HEK293 (cell line): ENCODE measurements around the gene ZNF653.

Source experiments
- ELK4 ChIP-seq: IDR thresholded peaks from 2 replicates; pipeline ENCODE4 v1.6.1; 2011; ENCODE audit warnings: mild to moderate bottlenecking, low read depth, low read length, borderline replicate concordance
- HOXA7 ChIP-seq: sonication (generic); formaldehyde crosslinking; IDR thresholded peaks from 2 replicates; pipeline ENCODE4 v1.8.1; 2022; ENCODE audit warnings: missing genetic modification reagents, borderline replicate concordance
- IKZF3 ChIP-seq: fragments of 450-650 bp; IDR thresholded peaks from 2 replicates; pipeline ENCODE4 v1.5.0; 2018; ENCODE audit warnings: missing biosample characterization, mild to moderate bottlenecking, missing genetic modification characterization, moderate library complexity
- PRDM2 ChIP-seq: fragments of 450-650 bp; formaldehyde crosslinking; IDR thresholded peaks from 2 replicates; pipeline ENCODE4 v1.5.1; 2016; ENCODE audit warnings: missing biosample characterization, missing genetic modification characterization, borderline replicate concordance
- SP2 ChIP-seq: fragments of 450-650 bp; formaldehyde crosslinking; IDR thresholded peaks from 2 replicates; pipeline ENCODE4 v1.5.1; 2016; ENCODE audit warnings: missing biosample characterization, missing genetic modification characterization
- SP7 ChIP-seq: fragments of 450-650 bp; formaldehyde crosslinking; IDR thresholded peaks from 2 replicates; pipeline ENCODE4 v1.5.1; 2016; ENCODE audit warnings: missing biosample characterization, missing genetic modification characterization
- YY2 ChIP-seq: fragments of 450-650 bp; formaldehyde crosslinking; IDR thresholded peaks from 2 replicates; pipeline ENCODE4 v1.5.1; 2016; ENCODE audit warnings: missing biosample characterization, missing genetic modification characterization
- ZBTB10 ChIP-seq: fragments of 450-650 bp; formaldehyde crosslinking; IDR thresholded peaks from 2 replicates; pipeline ENCODE4 v1.5.1; 2016; ENCODE audit warnings: missing biosample characterization, missing genetic modification characterization
- ZBTB7A ChIP-seq: fragments of 450-650 bp; formaldehyde crosslinking; IDR thresholded peaks from 2 replicates; pipeline ENCODE4 v1.5.1; 2016; ENCODE audit warnings: low read depth, missing biosample characterization, missing genetic modification characterization
- ZEB2 ChIP-seq: fragments of 450-650 bp; formaldehyde crosslinking; IDR thresholded peaks from 2 replicates; pipeline ENCODE4 v1.5.1; 2016; ENCODE audit warnings: missing biosample characterization, missing genetic modification characterization
- ZNF112 ChIP-seq: fragments of 450-650 bp; formaldehyde crosslinking; IDR thresholded peaks from 2 replicates; pipeline ENCODE4 v1.5.0; 2017; ENCODE audit warnings: missing biosample characterization, missing genetic modification characterization
- ZNF140 ChIP-seq: fragments of 450-650 bp; formaldehyde crosslinking; IDR thresholded peaks from 2 replicates; pipeline ENCODE4 v1.5.1; 2016; ENCODE audit warnings: missing biosample characterization, missing genetic modification characterization
- ZNF175 ChIP-seq: fragments of 450-650 bp; formaldehyde crosslinking; IDR thresholded peaks from 2 replicates; pipeline ENCODE4 v1.5.1; 2016; ENCODE audit warnings: missing biosample characterization, missing genetic modification characterization
- ZNF184 ChIP-seq: fragments of 450-650 bp; IDR thresholded peaks from 2 replicates; pipeline ENCODE4 v1.5.1; 2018; ENCODE audit warnings: missing biosample characterization, mild to moderate bottlenecking, missing genetic modification characterization
- ZNF202 ChIP-seq: fragments of 450-650 bp; formaldehyde crosslinking; IDR thresholded peaks from 2 replicates; pipeline ENCODE4 v1.5.1; 2016; ENCODE audit warnings: missing biosample characterization, missing genetic modification characterization, borderline replicate concordance
- ZNF26 ChIP-seq: fragments of 450-650 bp; formaldehyde crosslinking; IDR thresholded peaks from 2 replicates; pipeline ENCODE4 v1.5.1; 2016; ENCODE audit warnings: missing biosample characterization, missing genetic modification characterization
- ZNF433 ChIP-seq: fragments of 450-650 bp; formaldehyde crosslinking; IDR thresholded peaks from 2 replicates; pipeline ENCODE4 v1.5.1; 2016; ENCODE audit warnings: missing biosample characterization, missing genetic modification characterization, low read depth
- ZNF513 ChIP-seq: fragments of 450-650 bp; IDR thresholded peaks from 2 replicates; pipeline ENCODE4 v1.5.1; 2018; ENCODE audit warnings: missing biosample characterization, missing genetic modification characterization
- ZNF514 ChIP-seq: fragments of 450-650 bp; formaldehyde crosslinking; IDR thresholded peaks from 2 replicates; pipeline ENCODE4 v1.5.1; 2016; ENCODE audit warnings: missing biosample characterization, missing genetic modification characterization
- ZNF521 ChIP-seq: fragments of 450-650 bp; formaldehyde crosslinking; IDR thresholded peaks from 2 replicates; pipeline ENCODE4 v1.5.1; 2017; ENCODE audit warnings: missing biosample characterization, mild to moderate bottlenecking, missing genetic modification characterization
- ZNF621 ChIP-seq: fragments of 450-650 bp; formaldehyde crosslinking; IDR thresholded peaks from 2 replicates; pipeline ENCODE4 v1.5.1; 2017; ENCODE audit warnings: missing biosample characterization, missing genetic modification characterization
- ZNF768 ChIP-seq: fragments of 450-650 bp; formaldehyde crosslinking; IDR thresholded peaks from 2 replicates; pipeline ENCODE4 v1.5.1; 2018; ENCODE audit warnings: missing biosample characterization, mild to moderate bottlenecking, missing genetic modification characterization
- ZNF792 ChIP-seq: fragments of 450-650 bp; formaldehyde crosslinking; IDR thresholded peaks from 2 replicates; pipeline ENCODE4 v1.5.1; 2016; ENCODE audit warnings: missing biosample characterization, missing genetic modification characterization
- ZNF837 ChIP-seq: fragments of 450-650 bp; formaldehyde crosslinking; IDR thresholded peaks from 2 replicates; pipeline ENCODE4 v1.5.1; 2016; ENCODE audit warnings: missing biosample characterization, missing genetic modification characterization
- ZSCAN30 ChIP-seq: fragments of 450-650 bp; IDR thresholded peaks from 2 replicates; pipeline ENCODE4 v1.5.1; 2018; ENCODE audit warnings: missing biosample characterization, mild to moderate bottlenecking, missing genetic modification characterization, moderate library complexity
- ZSCAN5A ChIP-seq: fragments of 450-650 bp; formaldehyde crosslinking; IDR thresholded peaks from 2 replicates; pipeline ENCODE4 v1.5.1; 2016; ENCODE audit warnings: missing biosample characterization, missing genetic modification characterization

Gene ZNF653

GRCh38 chr19:11528551-11529341 is 23.1 kb upstream of the ZNF653 start, which contains the start of gene ECSIT (continued):
- no peak for TF ChIP-seq ZBTB10 (tag by site-specific recombination)
- no peak for TF ChIP-seq ZNF140 (tag by site-specific recombination)
- no peak for TF ChIP-seq ZNF175 (tag by site-specific recombination)
- no peak for TF ChIP-seq ZNF184 (tag by site-specific recombination)
- TF ChIP-seq ZNF112 (tag by site-specific recombination) = no peak
- TF ChIP-seq IKZF3 = peak; percentile 68
- TF ChIP-seq ZNF768 (tag by site-specific recombination) = no peak
- no peak for TF ChIP-seq PRDM2
- TF ChIP-seq ZNF521 (tag by site-specific recombination) = no peak
- no peak for TF ChIP-seq ZNF202 (tag by site-specific recombination)
- no peak for TF ChIP-seq ZNF433 (tag by site-specific recombination)
- TF ChIP-seq ELK4 = no peak
- no peak for TF ChIP-seq ZNF621
- TF ChIP-seq ZEB2 (tag by site-specific recombination) = peak; percentile 78
- TF ChIP-seq ZNF26 (tag by site-specific recombination) = no peak
- TF ChIP-seq ZSCAN30 (tag by site-specific recombination) = peak; percentile 89
- no peak for TF ChIP-seq HOXA7
- TF ChIP-seq SP7 (tag by site-specific recombination) = peak; percentile 75; the same call in 1 of the 2 replicates
- TF ChIP-seq ZNF837 = no peak
- no peak for TF ChIP-seq ZNF513 (tag by site-specific recombination)
- no peak for TF ChIP-seq ZSCAN5A (tag by site-specific recombination)
- no peak for TF ChIP-seq ZNF792
- TF ChIP-seq YY2 (tag by site-specific recombination) = peak; percentile 98
- TF ChIP-seq ZNF514 (tag by site-specific recombination) = no peak
- TF ChIP-seq SP2 = peak; percentile 98
- no peak for TF ChIP-seq ZBTB7A (tag by site-specific recombination)
